Spinal cord (tissue), 10 donors: ENCODE results near the gene PRPS1. TPM values are rescaled to one million over a fixed set of nuclear protein-coding genes. Genes with fewer than 3 reads are reported as not detected.
"Not testable (repeated sequence)": the region's sequence is repeated elsewhere in the genome, so short reads cannot be mapped to it uniquely, and the experiment has no call there.

ENCODE experiments used
- DNase-seq, 6 donors: peaks; one replicate each; pipeline versions ENCODE4 v3.0.0 to v3.0.0-alpha.2; 2013 to 2015; ENCODE audit warnings: low spot score in 6 of 6, low read depth in 4 of 6
- H3K27ac ChIP-seq: one replicate; pipeline ENCODE4 v1.5.1; 2013; ENCODE audit warnings: low read depth, low read length, control low read depth
- H3K27me3 ChIP-seq: one replicate; pipeline ENCODE4 v1.6.1; 2013; ENCODE audit warnings: low read length; ENCODE audit not compliant: control insufficient read depth, insufficient read depth
- H3K36me3 ChIP-seq: one replicate; pipeline ENCODE4 v1.6.1; 2013; ENCODE audit warnings: low read length; ENCODE audit not compliant: control insufficient read depth, insufficient read depth
- H3K4me1 ChIP-seq: one replicate; pipeline ENCODE4 v1.6.1; 2013; ENCODE audit warnings: low read length; ENCODE audit not compliant: control insufficient read depth, insufficient read depth
- H3K4me3 ChIP-seq: one replicate; pipeline ENCODE4 v1.5.1; 2013; ENCODE audit warnings: low read depth, low read length, control low read depth
- H3K9me3 ChIP-seq: one replicate; pipeline ENCODE4 v1.6.1; 2013; ENCODE audit warnings: low read length; ENCODE audit not compliant: control insufficient read depth, insufficient read depth
- WGBS: methylation state at CpG from one replicate; pipeline ENCODE4 v1.1.5; 2013; ENCODE audit warnings: missing lambda C conversion rate; ENCODE audit not compliant: insufficient coverage; 5-methylcytosine and 5-hydroxymethylcytosine counted together
- polyA plus RNA-seq, 2 donors: library from polyadenylated mRNA; unstranded; fragments of 120-200 nt; gene quantifications; one replicate each; pipeline ENCODE4 v1.2.1, GENCODE V29; 2013; ENCODE audit not compliant: insufficient read length in 2 of 2
- total RNA-seq, 2 donors: library from RNA; depleted of rRNA in 1 of 2; stranded (reverse); fragments of 120-200 nt in 1 of 2; fragments of >200 nt in 1 of 2; gene quantifications; one replicate each; pipeline versions ENCODE4 v1.2.3 to v1.2.4, GENCODE V29; 2013 to 2014
- donor health status: healthy.

Gene PRPS1
- total and polyA plus RNA-seq, 4 donors = 41.3 to 61.9 (median 53.5) TPM

DNA sequence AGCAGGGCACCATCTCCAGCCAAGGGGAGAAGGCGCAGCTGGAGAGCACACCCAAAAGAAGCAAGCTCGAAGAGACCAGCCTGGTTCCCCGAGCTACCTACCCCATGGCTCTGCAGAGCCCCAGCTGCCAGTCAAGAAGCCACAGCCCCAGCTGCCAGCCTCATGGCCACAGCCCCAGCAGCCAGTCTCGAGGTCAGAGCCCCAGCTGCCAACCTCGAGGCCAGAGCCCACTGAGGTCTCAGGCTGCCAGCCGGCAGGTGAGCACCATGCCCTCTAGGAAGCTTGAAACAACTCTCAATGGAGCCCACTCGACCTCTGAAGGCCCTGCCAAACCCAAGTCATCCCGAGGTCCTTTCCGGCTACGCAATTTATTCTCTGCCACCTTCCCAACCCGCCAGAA lies 27.0 kb upstream of the PRPS1 start:
- DNase-seq = no peak

DNA sequence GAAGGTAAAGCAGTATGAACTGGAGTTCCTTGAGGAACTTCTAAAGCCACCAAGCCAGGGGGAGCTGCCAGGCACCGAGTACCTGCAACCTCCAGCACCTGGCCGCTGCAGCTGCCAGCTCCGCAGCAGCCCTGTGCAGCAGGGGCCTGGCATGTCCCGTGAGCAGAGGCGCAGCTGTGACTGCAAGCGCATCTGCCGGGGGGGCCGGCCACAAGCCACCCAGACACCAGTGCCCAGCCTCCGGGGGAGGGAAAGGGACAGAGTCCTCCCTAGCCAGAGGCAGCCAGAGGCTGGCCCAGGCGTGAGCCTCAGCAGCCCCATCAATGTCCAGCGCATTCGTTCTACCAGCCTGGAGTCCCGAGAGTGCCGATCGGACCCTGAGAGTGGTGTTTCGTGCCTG lies 26.6 kb upstream of the PRPS1 start:
- H3K4me1 ChIP-seq = no peaks in the 10 kb centered on the region
- H3K9me3 ChIP-seq = no peaks in the 10 kb centered on the region
- 83% methylated on average over 16 of the region's 16 CpGs for WGBS
- peaks cover 44% of the 10 kb centered on the region for H3K36me3 ChIP-seq
- H3K4me3 ChIP-seq = no peak overlapping the region
- no peak overlapping the region for H3K27ac ChIP-seq
- DNase-seq = no peak
- H3K27me3 ChIP-seq = peaks cover 4% of the 10 kb centered on the region

More for the DNA sequence above, 27.0 kb upstream of the PRPS1 start:
- Histone ChIP-seq H3K27me3 (peaks cover 3% of the 10 kb centered on the region), H3K4me1 (no peaks in the 10 kb centered on the region), H3K4me3 (no peak overlapping the region), H3K9me3 (no peaks in the 10 kb centered on the region), H3K36me3 (peaks cover 44% of the 10 kb centered on the region), H3K27ac (no peak overlapping the region)
- 78% methylated on average over 11 of the region's 11 CpGs for WGBS

DNA sequence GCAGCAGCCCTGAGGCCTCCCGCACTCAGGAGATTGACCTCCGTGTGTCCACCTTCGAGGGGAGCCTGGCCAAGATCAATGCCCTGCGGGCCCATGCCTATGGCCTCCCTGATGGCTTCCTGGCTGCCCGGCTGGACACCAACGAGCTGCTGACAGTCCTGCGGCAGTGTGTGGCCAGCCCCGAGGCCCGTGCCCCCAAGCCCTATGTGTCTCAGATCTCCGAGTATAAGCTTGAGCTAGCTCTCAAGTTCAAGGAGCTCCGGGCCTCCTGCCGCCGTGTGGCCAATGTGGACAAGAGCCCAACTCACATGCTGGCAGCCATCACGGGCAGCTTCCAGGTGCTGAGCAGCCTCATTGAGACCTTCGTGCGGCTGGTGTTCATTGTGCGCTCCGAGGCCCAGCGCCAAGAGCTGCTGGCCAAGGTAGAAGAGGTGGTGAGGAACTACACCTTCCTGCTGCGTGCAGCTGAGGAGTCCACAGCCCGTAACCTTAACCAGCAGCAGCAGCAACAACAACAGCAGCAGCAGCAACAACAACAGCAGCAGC lies 25.5 kb upstream of the PRPS1 start:
- Histone ChIP-seq H3K9me3 (no peaks in the 10 kb centered on the region), H3K27ac (no peak overlapping the region), H3K4me3 (no peak overlapping the region), H3K27me3 (peaks cover 8% of the 10 kb centered on the region), H3K36me3 (peaks cover 37% of the 10 kb centered on the region), H3K4me1 (no peaks in the 10 kb centered on the region)
- DNase-seq = no peak
- 91% methylated on average over 17 of the region's 21 CpGs for WGBS

- H3K4me1 ChIP-seq = no peaks in the 10 kb centered on the region
- 73% methylated on average over 9 of the region's 13 CpGs for WGBS
- no peak for DNase-seq
- no peaks in the 10 kb centered on the region for H3K9me3 ChIP-seq
- H3K27me3 ChIP-seq = peaks cover 8% of the 10 kb centered on the region
- H3K4me3 ChIP-seq = no peak overlapping the region
- H3K36me3 ChIP-seq = peaks cover 37% of the 10 kb centered on the region
- no peak overlapping the region for H3K27ac ChIP-seq
These were observed 24.7 kb upstream of the PRPS1 start for GRCh38 chrX:107603429-107604159.

DNA sequence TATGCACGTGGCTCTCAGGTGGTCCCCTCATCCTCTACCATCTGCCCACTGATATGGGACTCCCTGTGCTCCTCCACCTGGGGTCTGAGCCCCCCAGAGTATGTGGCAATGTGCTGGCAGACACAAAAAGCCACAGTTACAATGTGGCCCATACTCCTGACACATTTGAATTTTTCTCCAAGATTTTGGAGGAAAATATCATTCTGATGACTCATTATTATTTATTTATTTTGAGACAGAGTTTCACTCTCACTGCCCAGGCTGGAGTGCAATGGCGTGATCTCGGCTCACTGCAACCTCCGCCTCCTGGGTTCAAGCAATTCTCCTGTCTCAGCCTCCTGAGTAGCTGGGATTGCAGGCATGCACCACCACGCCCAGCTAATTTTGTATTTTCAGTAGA lies 19.2 kb upstream of the PRPS1 start:
- not testable (repeated sequence) for H3K36me3 ChIP-seq, H3K27ac ChIP-seq, H3K4me1 ChIP-seq, H3K4me3 ChIP-seq, DNase-seq, H3K9me3 ChIP-seq, H3K27me3 ChIP-seq
- 88% methylated on average over 5 of the region's 5 CpGs for WGBS

DNA sequence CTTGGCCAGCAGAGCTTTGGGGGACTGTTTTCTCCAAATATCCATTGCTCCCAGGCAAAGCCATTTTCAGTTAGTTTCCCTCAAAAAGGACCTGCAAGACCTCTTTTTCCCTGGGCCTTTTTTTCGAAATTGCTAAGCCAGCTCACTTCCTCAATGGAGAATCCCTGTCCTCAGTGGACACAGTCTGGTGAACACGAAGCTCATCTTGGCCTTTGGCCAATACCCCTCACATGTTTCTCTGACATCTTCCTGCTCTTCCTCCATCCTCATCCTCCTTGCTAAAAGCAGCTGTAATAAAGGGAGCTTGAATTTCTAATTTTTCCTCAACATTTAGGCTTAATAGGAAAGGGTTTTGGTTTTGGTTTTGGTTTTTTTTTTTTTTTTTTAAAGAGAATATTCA lies 17.6 kb upstream of the PRPS1 start:
- Histone ChIP-seq H3K27me3 (peaks cover 5% of the 10 kb centered on the region), H3K4me3 (no peak overlapping the region), H3K9me3 (no peaks in the 10 kb centered on the region), H3K4me1 (no peaks in the 10 kb centered on the region), H3K27ac (no peak overlapping the region), H3K36me3 (no peaks in the 10 kb centered on the region)
- DNase-seq = peak in 1 of 6 donors; percentile 10
- 75% methylated on average over 1 of the region's 2 CpGs for WGBS

DNA sequence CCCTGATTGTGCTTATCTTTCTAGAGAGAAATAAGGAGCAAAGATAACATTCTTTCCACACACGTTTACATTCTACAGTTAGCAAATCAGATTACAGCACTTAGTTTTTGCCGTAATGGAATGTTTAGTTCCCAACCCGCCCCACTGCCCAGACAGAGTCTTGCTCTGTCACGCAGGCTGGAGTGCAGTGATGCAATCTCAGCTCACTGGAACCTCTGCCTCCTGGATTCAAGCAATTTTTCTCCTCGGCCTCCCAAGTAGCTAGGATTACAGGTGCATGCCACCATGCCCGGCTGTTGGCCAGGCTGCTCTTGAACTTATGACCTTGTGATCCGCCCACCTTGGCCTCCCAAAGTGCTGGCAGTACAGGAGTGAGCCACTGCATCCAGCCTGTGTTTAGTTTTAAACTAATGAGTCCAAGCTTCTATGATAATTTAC lies 8.4 kb upstream of the PRPS1 start:
- no peak overlapping the region for H3K4me3 ChIP-seq
- H3K27ac ChIP-seq = no peak overlapping the region
- H3K9me3 ChIP-seq = no peaks in the 10 kb centered on the region
- peaks cover under 1% of the 10 kb centered on the region for H3K27me3 ChIP-seq
- H3K36me3 ChIP-seq = no peaks in the 10 kb centered on the region
- 71% methylated on average over 7 of the region's 7 CpGs for WGBS
- no peaks in the 10 kb centered on the region for H3K4me1 ChIP-seq
- no peak for DNase-seq

- no peak overlapping the region for H3K4me3 ChIP-seq
- WGBS = 86% methylated on average over 2 of the region's 2 CpGs
These were observed 3.4 kb upstream of the PRPS1 start for GRCh38 chrX:107624893-107625292.

GRCh38 chrX:107625739-107626138 lies 2.6 kb upstream of the PRPS1 start:
- Histone ChIP-seq H3K27me3 (peaks cover 14% of the 10 kb centered on the region), H3K4me1 (no peaks in the 10 kb centered on the region), H3K27ac (no peak overlapping the region), H3K4me3 (no peak overlapping the region), H3K9me3 (no peaks in the 10 kb centered on the region), H3K36me3 (no peaks in the 10 kb centered on the region)
- no CpG with 5 or more reads among the region's 5 CpGs for WGBS
- DNase-seq = no peak

More at GRCh38 chrX:107624893-107625292, 3.4 kb upstream of the PRPS1 start:
- Histone ChIP-seq H3K27ac (no peak overlapping the region), H3K36me3 (no peaks in the 10 kb centered on the region), H3K9me3 (no peaks in the 10 kb centered on the region), H3K27me3 (peaks cover 14% of the 10 kb centered on the region), H3K4me1 (no peaks in the 10 kb centered on the region)
- no peak for DNase-seq

GRCh38 chrX:107626481-107626880 lies 1.8 kb upstream of the PRPS1 start:
- Histone ChIP-seq H3K4me1 (no peaks in the 10 kb centered on the region), H3K36me3 (no peaks in the 10 kb centered on the region), H3K27ac (no peak overlapping the region), H3K27me3 (peaks cover 14% of the 10 kb centered on the region), H3K9me3 (no peaks in the 10 kb centered on the region), H3K4me3 (no peak overlapping the region)
- DNase-seq = no peak
- 83% methylated on average over 12 of the region's 12 CpGs for WGBS
